ENCODE measurements around the gene MRPS18A. TPM values are rescaled to one million over a fixed set of nuclear protein-coding genes. Genes with fewer than 3 reads are reported as not detected.

MRPS18A gene
- total and polyA plus RNA-seq, 2 of the 13 experiments (the other 11 are each of a cell fraction or from before 2014, with no cell fraction given): 87.8 to 89.1 TPM

- peak; percentile 44; the same call in 1 of the 2 replicates for TF ChIP-seq PAXIP1 (CRISPR knock-in tag; conservative IDR thresholded peaks at IDR 0.05)
- TF ChIP-seq ETV6 (CRISPR knock-in tag; conservative IDR thresholded peaks at IDR 0.05): peak; percentile 53; the same call in 1 of the 2 replicates
- no peak for TF ChIP-seq ZNF3 (CRISPR knock-in tag; IDR thresholded peaks at IDR 0.05)
- TF ChIP-seq ZNF816 (CRISPR knock-in tag; IDR thresholded peaks at IDR 0.05; ENCODE audit: borderline replicate concordance): no peak
- peak; percentile 90; the same call in 1 of the 2 replicates for TF ChIP-seq KDM2A (CRISPR knock-in tag; IDR thresholded peaks at IDR 0.05; ENCODE audit: borderline replicate concordance, low read depth)
- peak; percentile 67 for TF ChIP-seq AGO1 (IDR thresholded peaks at IDR 0.05; ENCODE audit: low read depth, low read length, poor library complexity, severe bottlenecking)
- TF ChIP-seq YEATS4 (CRISPR knock-in tag; IDR thresholded peaks at IDR 0.05; ENCODE audit: borderline replicate concordance): peak; percentile 53; the same call in 1 of the 2 replicates
- peak; percentile 75; the same call in 1 of the 2 replicates for TF ChIP-seq RFXAP (CRISPR knock-in tag; IDR thresholded peaks at IDR 0.05; ENCODE audit: borderline replicate concordance)
- TF ChIP-seq PTBP1 (IDR thresholded peaks at IDR 0.05; ENCODE audit: low read depth, low read length, poor library complexity, severe bottlenecking): no peak
- no peak for TF ChIP-seq PRPF4 (IDR thresholded peaks at IDR 0.05; ENCODE audit: low read depth, low read length, poor library complexity, severe bottlenecking)
- TF ChIP-seq SOX6 (IDR thresholded peaks at IDR 0.05): no peak
- 0 out of 2 replicates have a peak, but pooled peaks have one; percentile 50 for TF ChIP-seq SOX6 (CRISPR knock-in tag; IDR thresholded peaks at IDR 0.05)
- peak; percentile 49; the same call in 1 of the 2 replicates for TF ChIP-seq FOXJ3 (CRISPR knock-in tag; IDR thresholded peaks at IDR 0.05; ENCODE audit: borderline replicate concordance)
- no peak for TF ChIP-seq ZNF513 (CRISPR knock-in tag; conservative IDR thresholded peaks at IDR 0.05)
- TF ChIP-seq ZNF780A (CRISPR knock-in tag; IDR thresholded peaks at IDR 0.05): no peak
- TF ChIP-seq ZBTB42 (CRISPR knock-in tag; IDR thresholded peaks at IDR 0.05): peak; percentile 50; the same call in 1 of the 2 replicates
- peak; percentile 78 for TF ChIP-seq ZNF792 (CRISPR knock-in tag; IDR thresholded peaks at IDR 0.05)
- TF ChIP-seq ARNTL (CRISPR knock-in tag; IDR thresholded peaks at IDR 0.05): peak; percentile 59
- TF ChIP-seq HIC2 (CRISPR knock-in tag; IDR thresholded peaks at IDR 0.05; ENCODE audit: low read depth): no peak
- TF ChIP-seq U2AF2 (IDR thresholded peaks at IDR 0.05; ENCODE audit: low read depth, low read length): no peak
- no peak for TF ChIP-seq ZBTB8A (CRISPR knock-in tag; IDR thresholded peaks at IDR 0.05; ENCODE audit: borderline replicate concordance, low read depth)
- TF ChIP-seq SPEN (CRISPR knock-in tag; IDR thresholded peaks at IDR 0.05; ENCODE audit: low read depth): peak; percentile 71; the same call in 1 of the 2 replicates
- TF ChIP-seq ZNF251 (CRISPR knock-in tag; IDR thresholded peaks at IDR 0.05): no peak
Observed at GRCh38 chr6:43687437-43688347, at the start of gene MRPS18A (continued).

Measured in HepG2 (cell line).